ENCODE results near the gene SYMPK.

- TF ChIP-seq TAF1 (IDR thresholded peaks at IDR 0.05; ENCODE audit: borderline replicate concordance, low read depth, low read length) (no peak), POLR2AphosphoS5 (IDR thresholded peaks at IDR 0.05; ENCODE audit: low read depth, low read length) (no peak)
Observed at GRCh38 chr19:45874620-45874966, 11.6 kb upstream of the SYMPK start.

Data from GM12892 (cell line).